GM18519 (cell line): ENCODE data around the gene CCDC136.

Experiments
- ATAC-seq: cut with Tn5 transposase; IDR thresholded peaks from one replicate; pipeline ENCODE4 v1.9.1; 2021; ENCODE audit warnings: mild to moderate bottlenecking, moderate library complexity; ENCODE audit not compliant: unreplicated experiment, low FRiP score

Gene CCDC136

DNA sequence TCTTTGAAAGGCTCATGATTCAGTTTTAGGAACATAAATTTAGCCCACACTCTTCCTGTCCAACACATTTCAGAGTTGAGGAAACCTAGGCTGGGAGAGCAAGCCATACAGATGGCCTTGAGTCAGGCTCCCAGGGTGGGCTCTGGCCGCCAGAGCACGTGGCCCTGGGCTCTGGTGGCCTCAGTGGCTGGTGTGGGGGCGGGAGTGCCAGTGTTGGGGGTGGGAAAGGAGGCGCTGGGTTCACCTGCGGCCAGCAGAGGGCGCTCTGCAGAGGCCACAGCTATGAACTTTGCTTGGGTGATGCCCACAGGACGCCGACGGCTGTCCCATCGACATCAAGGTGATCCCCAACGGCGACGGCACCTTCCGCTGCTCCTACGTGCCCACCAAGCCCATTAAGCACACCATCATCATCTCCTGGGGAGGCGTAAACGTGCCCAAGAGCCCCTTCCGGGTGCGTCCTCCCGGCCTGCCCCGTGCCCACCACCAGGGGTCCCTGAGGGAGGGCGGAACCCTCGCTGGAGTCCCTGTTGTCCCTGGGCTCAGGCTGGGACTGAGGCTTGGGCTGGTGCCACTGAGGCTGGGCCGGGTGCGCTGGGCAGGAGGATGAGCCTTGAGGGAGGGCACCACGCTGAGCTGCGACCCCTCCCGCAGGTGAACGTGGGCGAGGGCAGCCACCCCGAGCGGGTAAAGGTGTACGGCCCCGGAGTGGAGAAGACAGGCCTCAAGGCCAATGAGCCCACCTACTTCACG, 50.3 kb downstream of the CCDC136 start:
- ATAC-seq = no peak

DNA sequence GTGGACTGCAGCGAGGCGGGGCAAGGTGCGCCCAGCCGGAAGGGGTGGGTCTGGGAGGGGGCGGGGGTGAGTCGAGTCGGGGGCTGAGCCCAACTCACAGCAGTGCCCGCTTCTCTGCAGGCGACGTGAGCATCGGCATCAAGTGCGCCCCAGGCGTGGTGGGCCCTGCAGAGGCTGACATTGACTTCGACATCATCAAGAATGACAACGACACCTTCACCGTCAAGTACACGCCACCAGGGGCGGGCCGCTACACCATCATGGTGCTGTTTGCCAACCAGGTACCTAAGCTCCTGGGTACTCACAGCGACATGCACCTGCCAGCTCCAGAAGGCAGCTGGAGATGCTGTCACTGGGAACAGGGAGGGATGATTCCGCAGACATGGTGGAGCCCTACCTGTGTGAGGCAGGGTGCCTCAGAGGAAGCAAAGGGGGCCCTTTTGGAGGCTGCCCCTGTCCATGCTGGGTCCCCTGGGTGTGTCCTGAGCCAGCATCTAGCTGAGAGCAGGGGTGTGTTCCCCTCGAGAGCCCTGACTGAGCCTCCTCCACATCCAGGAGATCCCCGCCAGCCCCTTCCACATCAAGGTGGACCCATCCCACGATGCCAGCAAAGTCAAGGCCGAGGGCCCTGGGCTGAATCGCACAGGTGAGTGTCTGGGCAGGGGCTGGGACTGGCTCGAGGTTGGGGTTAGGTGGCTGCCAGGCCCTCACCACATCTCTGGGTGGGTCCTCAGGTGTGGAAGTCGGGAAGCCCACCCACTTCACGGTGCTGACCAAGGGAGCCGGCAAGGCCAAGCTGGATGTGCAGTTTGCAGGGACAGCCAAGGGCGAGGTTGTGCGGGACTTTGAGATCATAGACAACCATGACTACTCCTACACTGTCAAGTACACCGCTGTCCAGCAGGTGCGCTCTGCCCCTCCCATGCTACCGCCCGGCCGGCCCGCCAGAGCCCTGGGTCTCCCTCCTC, 51.2 kb downstream of the CCDC136 start:
- no peak for ATAC-seq

DNA sequence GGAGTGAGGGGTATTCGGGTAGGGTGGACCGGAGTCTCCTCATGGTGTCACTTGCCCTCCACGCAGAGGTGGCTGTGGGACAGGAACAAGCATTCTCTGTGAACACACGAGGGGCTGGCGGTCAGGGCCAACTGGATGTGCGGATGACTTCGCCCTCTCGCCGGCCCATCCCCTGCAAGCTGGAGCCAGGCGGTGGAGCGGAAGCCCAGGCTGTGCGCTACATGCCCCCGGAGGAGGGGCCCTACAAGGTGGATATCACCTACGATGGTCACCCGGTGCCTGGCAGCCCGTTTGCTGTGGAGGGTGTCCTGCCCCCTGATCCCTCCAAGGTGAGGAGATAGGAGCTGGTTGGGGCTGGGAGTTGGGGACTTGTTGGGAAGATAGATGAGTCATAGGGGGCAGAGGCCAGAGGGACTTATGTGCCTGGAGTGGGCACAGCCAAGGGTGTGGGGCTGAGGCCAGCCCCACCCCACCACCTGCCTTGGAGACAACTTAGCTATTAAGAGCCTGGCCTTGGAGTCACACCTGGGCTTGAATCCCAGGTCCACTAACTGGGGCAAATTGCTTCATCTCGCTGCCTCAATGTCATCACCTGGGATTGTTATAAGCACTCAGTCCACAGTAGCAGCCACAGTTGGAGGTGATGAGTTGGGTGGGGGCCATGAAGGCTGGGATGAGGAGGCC, 52.3 kb downstream of the CCDC136 start:
- no peak for ATAC-seq

DNA sequence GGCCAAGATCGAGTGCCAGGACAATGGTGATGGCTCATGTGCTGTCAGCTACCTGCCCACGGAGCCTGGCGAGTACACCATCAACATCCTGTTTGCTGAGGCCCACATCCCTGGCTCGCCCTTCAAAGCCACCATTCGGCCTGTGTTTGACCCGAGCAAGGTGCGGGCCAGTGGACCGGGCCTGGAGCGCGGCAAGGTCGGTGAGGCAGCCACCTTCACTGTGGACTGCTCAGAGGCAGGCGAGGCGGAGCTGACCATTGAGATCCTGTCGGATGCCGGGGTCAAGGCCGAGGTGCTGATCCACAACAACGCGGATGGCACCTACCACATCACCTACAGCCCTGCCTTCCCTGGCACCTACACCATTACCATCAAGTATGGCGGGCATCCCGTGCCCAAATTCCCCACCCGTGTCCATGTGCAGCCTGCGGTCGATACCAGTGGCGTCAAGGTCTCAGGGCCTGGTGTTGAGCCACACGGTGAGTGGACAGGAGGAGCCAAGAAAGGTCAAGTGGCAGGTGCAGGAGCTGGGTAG, 53.1 kb downstream of the CCDC136 start:
- no peak for ATAC-seq

DNA sequence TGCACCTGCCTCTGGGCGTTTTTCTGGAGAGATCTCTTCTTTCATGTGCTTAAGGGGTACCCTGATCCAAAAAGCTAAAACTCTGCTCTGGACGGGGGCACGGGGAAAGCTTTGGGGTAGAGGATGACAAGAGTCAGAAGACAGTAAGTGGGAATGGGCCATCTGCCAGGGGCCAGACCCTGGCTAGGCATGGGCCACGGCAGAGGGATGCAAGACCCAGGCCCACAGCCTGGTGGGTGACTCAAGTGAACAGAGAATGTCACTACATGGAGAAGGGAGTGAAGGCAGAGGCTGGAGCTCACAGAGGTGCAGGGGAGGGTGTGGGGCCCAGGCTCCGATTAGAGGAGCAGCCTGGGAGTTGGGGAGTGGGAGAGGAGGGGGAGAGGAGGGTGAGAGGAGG, 53.7 kb downstream of the CCDC136 start:
- ATAC-seq = no peak

DNA sequence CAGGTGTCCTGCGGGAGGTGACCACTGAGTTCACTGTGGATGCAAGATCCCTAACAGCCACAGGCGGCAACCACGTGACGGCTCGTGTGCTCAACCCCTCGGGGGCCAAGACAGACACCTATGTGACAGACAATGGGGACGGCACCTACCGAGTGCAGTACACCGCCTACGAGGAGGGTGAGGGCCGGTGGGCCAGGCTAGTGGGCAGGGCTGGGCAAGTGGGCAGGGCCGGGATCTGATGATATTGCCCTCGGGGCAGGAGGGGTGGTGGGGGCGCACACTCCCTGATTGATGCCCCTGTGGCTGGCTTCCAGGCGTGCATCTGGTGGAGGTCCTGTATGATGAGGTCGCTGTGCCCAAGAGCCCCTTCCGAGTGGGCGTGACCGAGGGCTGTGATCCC, 54.2 kb downstream of the CCDC136 start:
- ATAC-seq = no peak

DNA sequence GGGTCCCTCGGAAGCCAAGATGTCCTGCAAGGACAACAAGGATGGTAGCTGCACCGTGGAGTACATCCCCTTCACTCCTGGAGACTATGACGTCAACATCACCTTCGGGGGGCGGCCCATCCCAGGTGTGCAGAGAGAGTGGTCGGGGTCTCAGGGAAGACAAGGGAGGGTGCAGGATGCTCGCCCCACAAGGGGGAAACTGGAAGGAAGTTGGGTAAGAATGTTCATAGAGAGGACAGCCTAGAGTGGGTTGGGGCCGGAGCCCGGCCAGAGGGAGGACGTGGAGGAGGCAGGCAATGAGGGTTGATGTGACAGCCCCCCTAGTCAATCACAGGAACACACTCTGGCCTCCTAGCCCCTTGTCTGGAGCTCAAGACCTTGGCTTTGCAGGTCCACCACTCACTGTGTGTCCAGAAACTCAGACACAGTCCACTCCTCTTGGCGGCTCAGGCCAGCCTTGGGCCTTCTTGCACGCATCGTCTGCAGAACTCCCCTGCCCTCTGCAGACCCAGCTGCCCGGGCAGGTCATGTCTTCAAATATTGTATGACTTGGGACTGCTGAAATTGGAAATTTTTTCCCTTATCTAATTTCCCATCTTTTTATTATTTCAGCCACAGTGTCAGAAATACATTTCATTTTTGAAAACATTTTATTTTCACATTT, 55.1 kb downstream of the CCDC136 start:
- ATAC-seq = no peak

DNA sequence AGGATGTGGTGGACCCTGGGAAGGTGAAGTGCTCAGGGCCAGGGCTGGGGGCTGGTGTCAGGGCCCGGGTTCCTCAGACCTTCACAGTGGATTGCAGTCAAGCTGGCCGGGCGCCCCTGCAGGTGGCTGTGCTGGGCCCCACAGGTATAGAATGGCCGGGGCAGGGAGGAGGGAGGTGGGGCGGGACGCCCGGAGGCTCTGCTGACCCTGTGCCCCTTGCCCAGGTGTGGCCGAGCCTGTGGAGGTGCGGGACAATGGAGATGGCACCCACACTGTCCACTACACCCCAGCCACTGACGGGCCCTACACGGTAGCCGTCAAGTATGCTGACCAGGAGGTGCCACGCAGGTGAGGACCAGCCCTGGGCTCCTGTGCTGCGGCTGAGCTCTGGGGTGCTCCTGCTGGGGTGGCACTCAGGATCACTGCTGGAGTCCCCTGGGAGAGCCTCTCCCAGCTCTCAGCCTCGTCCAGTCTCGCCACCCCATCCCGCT, 56.0 kb downstream of the CCDC136 start:
- no peak for ATAC-seq

DNA sequence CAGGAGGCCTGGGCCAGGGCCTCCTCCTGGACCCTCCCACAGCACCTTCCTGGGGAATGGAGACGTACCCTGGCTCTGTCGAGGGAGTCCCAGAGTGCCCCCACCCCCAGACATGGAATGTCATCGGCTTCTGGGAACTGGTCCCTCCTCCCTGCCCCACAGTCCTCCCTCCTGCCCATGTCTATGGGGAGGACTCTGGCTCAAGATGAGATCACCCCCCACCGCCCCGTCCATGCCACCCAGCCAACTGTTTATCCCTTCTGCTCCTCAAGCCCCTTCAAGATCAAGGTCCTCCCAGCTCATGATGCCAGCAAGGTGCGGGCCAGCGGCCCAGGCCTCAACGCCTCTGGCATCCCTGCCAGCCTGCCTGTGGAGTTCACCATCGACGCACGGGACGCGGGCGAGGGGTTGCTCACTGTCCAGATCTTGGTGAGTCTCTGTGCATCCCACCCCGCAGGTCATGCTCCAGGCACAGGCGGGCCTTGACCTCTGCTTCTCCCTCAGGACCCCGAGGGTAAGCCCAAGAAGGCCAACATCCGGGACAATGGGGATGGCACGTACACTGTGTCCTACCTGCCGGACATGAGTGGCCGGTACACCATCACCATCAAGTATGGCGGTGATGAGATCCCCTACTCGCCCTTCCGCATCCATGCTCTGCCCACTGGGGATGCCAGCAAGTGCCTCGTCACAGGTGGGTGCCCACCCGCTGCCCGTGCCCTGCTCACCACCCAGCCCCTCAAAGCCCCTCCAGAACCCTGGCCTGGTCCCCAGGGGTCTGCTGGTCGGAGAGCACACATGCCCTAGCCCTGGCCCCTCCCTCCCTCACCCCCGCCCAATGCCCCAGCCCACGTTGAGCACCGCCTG, 56.8 kb downstream of the CCDC136 start:
- no peak for ATAC-seq

DNA sequence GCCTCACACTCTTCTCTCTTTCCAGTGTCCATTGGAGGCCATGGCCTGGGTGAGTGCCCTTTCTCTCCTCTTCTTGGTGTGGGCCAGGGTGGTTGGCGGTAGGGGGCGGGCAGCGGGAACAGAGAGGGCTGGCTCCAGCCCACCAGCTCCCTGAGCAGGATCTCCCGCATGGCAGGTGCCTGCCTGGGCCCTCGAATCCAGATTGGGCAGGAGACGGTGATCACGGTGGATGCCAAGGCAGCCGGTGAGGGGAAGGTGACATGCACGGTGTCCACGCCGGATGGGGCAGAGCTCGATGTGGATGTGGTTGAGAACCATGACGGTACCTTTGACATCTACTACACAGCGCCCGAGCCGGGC, 57.4 kb downstream of the CCDC136 start:
- ATAC-seq = no peak

DNA sequence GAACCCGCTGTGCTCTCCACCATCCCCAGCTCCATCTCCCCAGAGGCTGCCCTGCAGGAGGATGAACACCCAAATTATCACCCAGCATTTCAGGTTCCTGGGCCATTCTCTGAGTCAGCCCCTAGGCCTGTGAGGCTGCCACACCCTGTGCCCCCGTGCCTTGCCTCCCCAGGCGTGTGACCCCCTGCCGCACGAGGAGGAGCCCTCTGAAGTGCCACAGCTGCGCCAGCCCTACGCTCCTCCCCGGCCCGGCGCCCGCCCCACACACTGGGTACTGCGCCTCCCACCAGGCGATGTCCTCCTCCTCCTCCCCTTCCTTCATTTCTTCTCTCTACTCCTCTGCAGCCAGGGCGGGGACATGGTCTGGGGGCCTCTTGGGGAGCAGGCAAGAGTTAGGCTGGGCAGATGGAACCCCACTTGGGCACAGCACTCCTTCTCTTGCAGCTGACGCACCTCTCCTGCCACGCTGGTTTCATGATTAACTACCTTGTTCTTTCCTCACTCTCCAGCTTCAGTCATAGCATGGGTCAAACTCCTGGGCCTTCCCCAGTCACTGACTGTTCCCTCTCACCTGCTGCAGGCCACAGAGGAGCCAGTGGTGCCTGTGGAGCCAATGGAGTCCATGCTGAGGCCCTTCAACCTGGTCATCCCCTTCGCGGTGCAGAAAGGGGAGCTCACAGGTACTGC, 58.2 kb downstream of the CCDC136 start:
- no peak for ATAC-seq

DNA sequence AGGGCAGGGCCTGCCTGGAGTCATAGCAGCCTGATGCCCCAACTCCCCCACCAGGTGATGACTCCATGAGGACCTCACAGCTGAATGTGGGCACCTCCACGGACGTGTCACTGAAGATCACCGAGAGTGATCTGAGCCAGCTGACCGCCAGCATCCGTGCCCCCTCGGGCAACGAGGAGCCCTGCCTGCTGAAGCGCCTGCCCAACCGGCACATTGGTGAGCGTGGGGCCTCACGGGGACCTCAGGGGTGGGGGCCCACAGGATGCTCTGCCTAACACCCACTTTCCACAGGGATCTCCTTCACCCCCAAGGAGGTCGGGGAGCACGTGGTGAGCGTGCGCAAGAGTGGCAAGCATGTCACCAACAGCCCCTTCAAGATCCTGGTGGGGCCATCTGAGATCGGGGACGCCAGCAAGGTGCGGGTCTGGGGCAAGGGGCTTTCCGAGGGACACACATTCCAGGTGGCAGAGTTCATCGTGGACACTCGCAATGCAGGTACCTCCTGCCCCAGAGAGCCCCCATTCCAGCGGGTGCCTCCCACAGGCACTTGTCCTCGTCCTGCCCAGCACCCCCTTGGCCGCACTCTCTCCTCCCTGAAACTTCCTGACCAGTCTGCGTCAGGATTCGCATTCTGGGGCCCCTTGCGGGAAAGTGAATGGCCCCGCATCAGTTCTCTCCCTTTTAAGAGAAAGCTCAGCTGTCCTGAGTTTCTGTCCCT, 60.9 kb downstream of the CCDC136 start:
- no peak for ATAC-seq

DNA sequence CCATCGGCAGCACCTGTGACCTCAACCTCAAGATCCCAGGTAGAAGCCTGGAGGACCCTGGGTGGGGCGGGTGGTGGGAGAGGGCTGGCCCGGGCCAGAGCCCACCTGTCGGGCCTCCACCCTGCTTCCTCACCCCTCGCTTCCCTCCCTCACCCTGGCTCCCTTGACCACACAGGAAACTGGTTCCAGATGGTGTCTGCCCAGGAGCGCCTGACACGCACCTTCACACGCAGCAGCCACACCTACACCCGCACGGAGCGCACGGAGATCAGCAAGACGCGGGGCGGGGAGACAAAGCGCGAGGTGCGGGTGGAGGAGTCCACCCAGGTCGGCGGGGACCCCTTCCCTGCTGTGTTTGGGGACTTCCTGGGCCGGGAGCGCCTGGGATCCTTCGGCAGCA, 62.0 kb downstream of the CCDC136 start:
- no peak for ATAC-seq

DNA sequence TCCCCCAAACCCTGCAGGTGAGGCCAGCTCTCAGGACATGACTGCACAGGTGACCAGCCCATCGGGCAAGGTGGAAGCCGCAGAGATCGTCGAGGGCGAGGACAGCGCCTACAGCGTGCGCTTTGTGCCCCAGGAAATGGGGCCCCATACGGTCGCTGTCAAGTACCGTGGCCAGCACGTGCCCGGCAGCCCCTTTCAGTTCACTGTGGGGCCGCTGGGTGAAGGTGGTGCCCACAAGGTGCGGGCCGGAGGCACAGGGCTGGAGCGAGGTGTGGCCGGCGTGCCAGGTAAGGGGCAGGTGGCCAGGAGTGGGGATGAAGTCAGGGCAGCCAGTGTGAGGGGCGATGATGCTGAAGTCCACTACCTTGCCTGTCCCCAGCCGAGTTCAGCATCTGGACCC, 62.6 kb downstream of the CCDC136 start:
- ATAC-seq = no peak

DNA sequence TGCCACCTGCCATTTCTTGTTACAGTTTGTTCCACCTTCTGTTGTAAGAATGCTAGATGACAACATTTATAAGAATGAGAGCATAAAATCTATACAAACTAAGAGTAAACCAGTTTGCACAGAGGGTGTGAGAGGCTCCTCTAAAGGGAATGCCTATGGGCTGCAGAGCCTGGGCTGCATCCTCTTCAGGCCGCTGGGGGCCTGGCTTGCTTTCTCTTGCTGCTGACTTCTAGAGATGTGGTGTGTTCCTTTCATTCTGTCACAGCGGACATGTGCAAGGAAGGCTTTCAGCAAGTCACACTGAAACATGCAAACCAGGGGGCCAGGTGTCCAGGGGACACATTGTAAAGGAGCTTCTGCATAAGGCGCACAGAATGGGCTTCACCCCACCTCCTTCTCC, 63.8 kb downstream of the CCDC136 start:
- no peak for ATAC-seq

DNA sequence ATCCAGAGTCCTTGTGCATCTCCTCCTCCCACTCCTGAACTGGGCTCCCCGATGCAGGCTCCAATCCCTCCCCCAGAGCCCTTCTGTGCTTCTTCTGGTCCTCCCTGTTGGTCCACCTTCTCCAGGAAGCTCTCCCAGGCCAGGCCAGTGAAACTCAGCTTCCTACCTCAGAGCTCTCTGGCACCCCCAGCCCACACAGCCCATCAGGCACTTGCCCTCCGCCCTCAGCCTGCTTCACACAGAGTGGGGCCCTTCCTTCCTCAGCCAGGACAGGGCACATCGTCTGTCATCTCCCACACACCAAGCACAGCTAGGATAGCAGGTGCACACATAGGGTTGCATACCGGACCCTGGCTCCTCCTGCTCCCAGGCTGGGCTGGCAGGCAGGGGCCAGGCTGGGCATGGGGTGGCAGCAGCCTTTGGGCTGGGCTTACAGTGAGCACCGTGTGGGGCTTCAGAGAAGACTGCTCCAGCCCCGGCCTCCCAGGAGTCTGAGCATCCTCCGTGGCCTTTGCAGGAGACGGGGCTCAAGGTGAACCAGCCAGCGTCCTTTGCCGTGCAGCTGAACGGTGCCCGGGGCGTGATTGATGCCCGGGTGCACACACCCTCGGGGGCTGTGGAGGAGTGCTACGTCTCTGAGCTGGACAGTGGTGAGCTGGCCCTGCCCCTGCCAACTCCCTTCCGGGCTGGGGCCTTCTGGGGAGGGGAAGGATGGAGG, 64.4 kb downstream of the CCDC136 start:
- ATAC-seq = no peak

DNA sequence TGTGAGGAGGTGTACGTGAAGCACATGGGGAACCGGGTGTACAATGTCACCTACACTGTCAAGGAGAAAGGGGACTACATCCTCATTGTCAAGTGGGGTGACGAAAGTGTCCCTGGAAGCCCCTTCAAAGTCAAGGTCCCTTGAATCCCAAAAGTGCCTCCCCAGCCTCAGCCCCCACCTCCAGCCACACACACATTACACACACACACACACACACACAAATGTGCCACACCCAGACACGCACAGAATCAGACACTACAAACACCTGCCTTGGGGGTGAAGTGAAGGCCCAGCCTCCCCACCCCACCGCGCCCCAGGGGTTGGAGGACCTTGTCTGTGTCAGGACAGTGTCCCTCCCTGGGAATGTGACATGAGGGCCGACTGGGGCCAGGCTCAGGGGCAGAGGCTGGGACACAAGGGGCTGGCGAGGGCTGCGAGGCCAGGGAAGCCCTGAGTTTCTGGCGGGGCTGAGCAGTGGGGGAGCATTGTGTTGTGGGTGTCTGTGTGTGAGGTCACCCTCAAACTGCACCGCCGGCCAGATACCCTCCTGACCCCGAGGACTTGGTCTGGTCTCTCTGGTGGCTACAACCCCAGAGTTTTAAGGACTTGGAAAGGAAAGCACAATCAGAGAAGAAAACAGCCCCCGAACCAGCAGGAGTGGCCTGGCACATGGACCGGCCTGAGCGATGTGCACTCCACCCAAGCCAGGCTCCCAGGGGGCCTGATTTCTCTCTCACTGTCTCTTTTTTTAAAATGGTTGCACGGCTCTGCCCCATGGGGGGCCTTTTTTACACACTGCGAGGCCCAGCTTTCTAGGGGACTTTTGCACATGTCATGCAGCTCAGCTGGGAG, 66.8 kb downstream of the CCDC136 start:
- no peak for ATAC-seq
